H1 (cell line): ENCODE results near the gene BTBD9. TPM values are rescaled to one million over a fixed set of nuclear protein-coding genes. Genes with fewer than 3 reads are reported as not detected.
A peak's percentile ranks its signal among the peaks of the same experiment; 100 is the strongest.

Source experiments
- CTCF ChIA-PET: fragments of 300-600 bp; sonication (Branson Sonifier 250); formaldehyde crosslinking; loops from one replicate; lab custom pipeline; 2021; ENCODE audit not compliant: partially characterized antibody; lab: Charles Lee
- POLR2A ChIA-PET: fragments of 300-600 bp; sonication (Branson Sonifier 250); formaldehyde crosslinking; loops from one replicate; lab custom pipeline; 2021; ENCODE audit warnings: inconsistent platforms; ENCODE audit not compliant: partially characterized antibody; lab: Charles Lee
- DNase-seq, 2 experiments: peaks; one replicate each; pipeline versions ENCODE4 v3.0.0 to v3.0.0-alpha.2; 2010 to 2022; ENCODE audit warnings: low spot score in 2 of 2, low read depth in 1 of 2, mixed read lengths in 1 of 2
- FAIRE-seq: peaks from 2 replicates; lab custom pipeline; 2011; peaks lifted over from hg19 to GRCh38; lab: Jason Lieb, UNC
- H2AFZ ChIP-seq: 2 replicates; pipeline ENCODE4 v1.8.1; 2012; ENCODE audit warnings: low read length, inconsistent platforms
- H2AK5ac ChIP-seq: 2 replicates; pipeline ENCODE4 v1.6.1; 2013; ENCODE audit warnings: low read depth, low read length
- H2BK120ac ChIP-seq: replicated peaks from 2 replicates; pipeline ENCODE3; 2013; ENCODE audit warnings: low read depth, low read length, inconsistent platforms
- H2BK12ac ChIP-seq: 2 replicates; pipeline ENCODE4 v1.6.1; 2013; ENCODE audit warnings: low read depth, low read length
- H2BK15ac ChIP-seq: 2 replicates; pipeline ENCODE4 v1.6.1; 2013; ENCODE audit warnings: low read length
- H2BK20ac ChIP-seq: 2 replicates; pipeline ENCODE4 v1.6.1; 2013; ENCODE audit warnings: low read length
- H2BK5ac ChIP-seq: 2 replicates; pipeline ENCODE4 v1.6.1; 2013; ENCODE audit warnings: low read depth, low read length
- H3K14ac ChIP-seq: 2 replicates; pipeline ENCODE4 v1.6.1; 2013; ENCODE audit warnings: inconsistent platforms; ENCODE audit not compliant: insufficient read length
- H3K18ac ChIP-seq: 2 replicates; pipeline ENCODE4 v1.6.1; 2013; ENCODE audit warnings: low read length; ENCODE audit errors: extremely low read depth
- H3K23ac ChIP-seq: 2 replicates; pipeline ENCODE4 v1.6.1; 2013; ENCODE audit warnings: inconsistent platforms; ENCODE audit not compliant: insufficient read length
- H3K23me2 ChIP-seq: 2 replicates; pipeline ENCODE4 v1.6.1; 2013; ENCODE audit warnings: low read depth, low read length
- H3K27ac ChIP-seq: 2 replicates; pipeline ENCODE4 v1.6.1; 2011; ENCODE audit warnings: low read depth, low read length, inconsistent platforms
- H3K27me3 ChIP-seq, 4 experiments: replicated peaks in 1 of 4; 1 replicate in 1 of 4; 2 replicates in 3 of 4; pipeline versions ENCODE4 v1.6.1 to v1.8.1; 2011 to 2013; ENCODE audit warnings: low read length in 3 of 4, mild to moderate bottlenecking in 3 of 4, inconsistent platforms in 2 of 4, mixed read lengths in 2 of 4, moderate library complexity in 1 of 4; ENCODE audit not compliant: control insufficient read depth in 3 of 4, insufficient read depth in 3 of 4; ENCODE audit errors: extremely low read depth in 1 of 4
- H3K36me3 ChIP-seq, 4 experiments: 2 replicates each; pipeline versions ENCODE4 v1.6.1 to v1.8.1; 2011 to 2013; ENCODE audit warnings: mild to moderate bottlenecking in 4 of 4, low read length in 3 of 4, moderate library complexity in 2 of 4, control low read depth in 1 of 4, inconsistent platforms in 1 of 4; ENCODE audit not compliant: insufficient read depth in 4 of 4, control insufficient read depth in 2 of 4
- H3K4ac ChIP-seq: replicated peaks from 2 replicates; pipeline ENCODE3; 2013; ENCODE audit warnings: low read length, low read depth, mixed read lengths, inconsistent platforms; ENCODE audit not compliant: insufficient read length
- H3K4me1 ChIP-seq, 4 experiments: replicated peaks in 1 of 4; 1 replicate in 1 of 4; 2 replicates in 3 of 4; pipeline versions ENCODE4 v1.6.1 to v1.8.1; 2011 to 2013; ENCODE audit warnings: low read length in 3 of 4, inconsistent platforms in 2 of 4, mixed read lengths in 1 of 4; ENCODE audit not compliant: insufficient read depth in 4 of 4, control insufficient read depth in 3 of 4
- H3K4me2 ChIP-seq, 2 experiments: 2 replicates each; pipeline versions ENCODE4 v1.6.1 to v1.8.1; 2011 to 2013; ENCODE audit warnings: low read depth in 2 of 2, low read length in 2 of 2, control low read depth in 1 of 2, inconsistent platforms in 1 of 2, mild to moderate bottlenecking in 1 of 2; ENCODE audit not compliant: insufficient read depth in 1 of 2
- H3K4me3 ChIP-seq, 4 experiments: fragments of 200-600, 300-600 bp in 1 of 4; sonication (generic), shearing (Covaris generic), sonication (Bioruptor Twin) in 1 of 4; 2 replicates each; pipeline versions ENCODE4 v1.5.1 to v1.8.1; 2011 to 2016; ENCODE audit warnings: low read length in 4 of 4, low read depth in 3 of 4, control low read depth in 2 of 4, inconsistent platforms in 2 of 4, mild to moderate bottlenecking in 2 of 4, mixed read lengths in 1 of 4, moderate library complexity in 1 of 4; ENCODE audit not compliant: insufficient read depth in 2 of 4; ENCODE audit errors: extremely low read depth in 1 of 4
- H3K56ac ChIP-seq: replicated peaks from 2 replicates; pipeline ENCODE3; 2013; ENCODE audit warnings: low read depth, mild to moderate bottlenecking, mixed read lengths, low read length, inconsistent platforms; ENCODE audit not compliant: insufficient read length
- H3K79me1 ChIP-seq: 2 replicates; pipeline ENCODE4 v1.6.1; 2013; ENCODE audit warnings: low read depth, low read length, control low read depth
- H3K79me2 ChIP-seq, 2 experiments: 2 replicates each; pipeline versions ENCODE4 v1.6.1 to v1.8.1; 2012 to 2013; ENCODE audit warnings: low read length in 2 of 2, mild to moderate bottlenecking in 2 of 2, inconsistent platforms in 1 of 2; ENCODE audit not compliant: insufficient read depth in 2 of 2, control insufficient read depth in 1 of 2
- H3K9ac ChIP-seq, 4 experiments: replicated peaks in 1 of 4; 1 replicate in 1 of 4; 2 replicates in 3 of 4; pipeline versions ENCODE4 v1.6.1 to v1.8.1; 2011 to 2013; ENCODE audit warnings: low read depth in 3 of 4, low read length in 3 of 4, control low read depth in 2 of 4, mild to moderate bottlenecking in 2 of 4, moderate library complexity in 2 of 4, inconsistent platforms in 1 of 4; ENCODE audit errors: extremely low read depth in 1 of 4
- H3K9me3 ChIP-seq, 2 experiments: 2 replicates each; pipeline versions ENCODE4 v1.6.1 to v1.8.1; 2012 to 2013; ENCODE audit warnings: mild to moderate bottlenecking in 2 of 2, moderate library complexity in 2 of 2, control low read depth in 1 of 2, inconsistent platforms in 1 of 2, low read depth in 1 of 2, low read length in 1 of 2, mixed read lengths in 1 of 2; ENCODE audit not compliant: insufficient read depth in 2 of 2
- H4K20me1 ChIP-seq, 2 experiments: replicated peaks in 1 of 2; 2 replicates each; pipeline versions ENCODE3 to v1.8.1; 2011 to 2013; ENCODE audit warnings: inconsistent platforms in 2 of 2, low read length in 2 of 2, mild to moderate bottlenecking in 1 of 2; ENCODE audit not compliant: insufficient read depth in 2 of 2, control insufficient read depth in 1 of 2
- H4K5ac ChIP-seq: 2 replicates; pipeline ENCODE4 v1.6.1; 2013; ENCODE audit warnings: low read length, low read depth, mixed read lengths, inconsistent platforms; ENCODE audit not compliant: insufficient read length
- H4K8ac ChIP-seq: 2 replicates; pipeline ENCODE4 v1.8.0; 2013; ENCODE audit warnings: mild to moderate bottlenecking, moderate library complexity, low read length, inconsistent platforms; ENCODE audit not compliant: insufficient read depth; ENCODE audit errors: extremely low read depth
- H4K91ac ChIP-seq: replicated peaks from 2 replicates; pipeline ENCODE3; 2013; ENCODE audit warnings: low read length, mixed read lengths, inconsistent platforms; ENCODE audit not compliant: insufficient read length
- CEBPB ChIP-seq: IDR thresholded peaks from 2 replicates; pipeline ENCODE4 v1.6.1; 2012; ENCODE audit warnings: low read depth, low read length
- TCF12 ChIP-seq: IDR thresholded peaks from 2 replicates; pipeline ENCODE4 v1.6.1; 2011; ENCODE audit warnings: low read depth, mild to moderate bottlenecking, low read length
- WGBS, 2 experiments: shearing (Covaris generic) in 1 of 2; methylation state at CpG; one replicate each; pipeline versions ENCODE4 v1.1.6 to v1.1.7; 2013 to 2015; ENCODE audit warnings: low lambda C conversion rate in 2 of 2, mixed read lengths in 2 of 2, inconsistent platforms in 1 of 2, low coverage in 1 of 2, missing lambda C conversion rate in 1 of 2; ENCODE audit not compliant: insufficient replicate concordance in 2 of 2, insufficient coverage in 1 of 2, insufficient read length in 1 of 2; ENCODE audit errors: extremely low coverage in 1 of 2, missing lambda C conversion rate in 1 of 2; 5-methylcytosine and 5-hydroxymethylcytosine counted together
- polyA plus RNA-seq, 7 experiments: library from polyadenylated mRNA; depleted of rRNA in 3 of 7; stranded (reverse) in 5 of 7; unstranded in 2 of 7; fragments of >200 nt in 5 of 7; fragments of 200-250 nt in 2 of 7; gene quantifications; 1 replicate in 5 of 7; 2 replicates in 1 of 7; 4 replicates in 1 of 7; pipeline versions ENCODE4 v1.2.1 to v1.2.3, GENCODE V29; 2011 to 2013; ENCODE audit warnings: missing spikeins in 2 of 7, mixed read lengths in 2 of 7
- total RNA-seq: library from RNA; stranded (reverse); fragmentation: NEBNext Ultra II Directional; extraction: Animal tissue kit (Norgen Biotek cat#: 25700); gene quantifications from 2 replicates; pipeline ENCODE4 v1.2.1, GENCODE V29; 2021

Gene BTBD9
- total and polyA plus RNA-seq, 2 of the 8 experiments (the other 6 are each of a cell fraction or from before 2014, with no cell fraction given) = 0.92 to 4.1 TPM

GRCh38 chr6:38269461-38270172 is 370.1 kb downstream of the BTBD9 start:
- no peak overlapping the region for H3K23ac ChIP-seq
- no peak overlapping the region for H3K4me3 ChIP-seq
- no peak overlapping the region for H4K91ac ChIP-seq
- WGBS, 2 experiments = 70% methylated on average over 9 of the region's 9 CpGs; no CpG with 5 or more reads in 1 of the 2 experiments
- H3K9me3 ChIP-seq = no peaks in the 10 kb centered on the region
- TF ChIP-seq TCF12 = no peak
- TF ChIP-seq CEBPB = peak; percentile 55; the same call in 1 of the 2 replicates
- FAIRE-seq (peak; percentile 36), DNase-seq (no peak)
- H2BK5ac ChIP-seq = no peak overlapping the region
- no peak overlapping the region for H3K14ac ChIP-seq
- no peak overlapping the region for H4K5ac ChIP-seq
- peak overlapping the region; percentile 43 for H2BK20ac ChIP-seq
- no peak overlapping the region for H2BK120ac ChIP-seq
- no peak overlapping the region for H2AFZ ChIP-seq
- H2BK15ac ChIP-seq = no peak overlapping the region
- H3K36me3 ChIP-seq = no peaks in the 10 kb centered on the region
- no peaks in the 10 kb centered on the region for H3K79me2 ChIP-seq
- H3K79me1 ChIP-seq = no peaks in the 10 kb centered on the region
- H3K27me3 ChIP-seq = no peaks in the 10 kb centered on the region; a peak in 1 of 7 replicates
- H4K8ac ChIP-seq = no peak overlapping the region
- H4K20me1 ChIP-seq = no peaks in the 10 kb centered on the region
- no peak overlapping the region for H3K27ac ChIP-seq
- H3K4me2 ChIP-seq = peak overlapping the region; percentile 17 to 32; a peak in 1 of 4 replicates
- H3K18ac ChIP-seq = no peak overlapping the region
- no peak overlapping the region for H2AK5ac ChIP-seq
- peaks cover 2 to 19% (median 14%) of the 10 kb centered on the region in 4 experiments for H3K4me1 ChIP-seq
- H3K56ac ChIP-seq = no peak overlapping the region
- ChIA-PET POLR2A (interaction anchor here (0.9 to 1.5 kb wide), 3 partner anchors 8 to 17 kb away, joined by 3 read pairs; no protein-coding TSS in a partner anchor), CTCF (interaction anchor here (1.0 to 1.4 kb wide), 2 partner anchors 11 to 224 kb away, joined by 4 to 5 read pairs; no protein-coding TSS in a partner anchor)
- H3K23me2 ChIP-seq = no peaks in the 10 kb centered on the region
- no peak overlapping the region for H2BK12ac ChIP-seq
- H3K9ac ChIP-seq = no peak overlapping the region; a peak in 1 of 7 replicates
- no peak overlapping the region for H3K4ac ChIP-seq
